Myometrial cell (primary cell): ENCODE measurements around the gene PTRH1. TPM values are rescaled to one million over a fixed set of nuclear protein-coding genes. Genes with fewer than 3 reads are reported as not detected.

ENCODE experiments used
- total RNA-seq: library from RNA; depleted of rRNA; stranded (reverse); fragments of >200 nt; gene quantifications from 2 replicates; pipeline ENCODE4 v1.2.3, GENCODE V29; 2015

Gene PTRH1
- 50.0 and 62.0 TPM in 2 replicates for total RNA-seq

GRCh38 chr9:127715470-127716337 lies at the start of gene PTRH1, which contains the start of gene TTC16:
Gene PTRH1 (minus strand): TSS chr9:127715663. CDS start chr9:127715639, 24 bp downstream.
Gene TTC16 (plus strand): TSS chr9:127716079. CDS start chr9:127716146, 67 bp downstream.

GRCh38 chr9:127734747-127735529 lies 19.5 kb upstream of the PTRH1 start, which contains the start of gene TOR2A:
Gene TOR2A (minus strand): TSS chr9:127735294. CDS start chr9:127735270, 24 bp downstream.

GRCh38 chr9:127706836-127707241 lies 8.6 kb downstream of the PTRH1 start, which contains the start of gene CFAP157:
Gene CFAP157 (plus strand): TSS chr9:127706988. CDS start chr9:127707032, 44 bp downstream.

Other genes with a start within 250 kb of the PTRH1 start
- 28.8 and 77.8 TPM in 2 replicates for gene STXBP1, start 103.4 kb downstream of the PTRH1 start, total RNA-seq
- gene CFAP157, start 8.7 kb downstream of the PTRH1 start, total RNA-seq = not detected in 2 replicates
- gene TTC16, start 416 bp upstream of the PTRH1 start, total RNA-seq = not detected in 2 replicates
- 16.0 and 23.4 TPM in 2 replicates for gene TOR2A, start 19.6 kb upstream of the PTRH1 start, total RNA-seq
- under 0.01 TPM in 1 of 2 replicates, not detected in the other for gene SH2D3C, start 63.0 kb upstream of the PTRH1 start, total RNA-seq
- gene CDK9, start 70.4 kb upstream of the PTRH1 start, total RNA-seq = 26.6 and 28.3 TPM in 2 replicates
- gene FPGS, start 87.2 kb upstream of the PTRH1 start, total RNA-seq = 47.0 and 71.2 TPM in 2 replicates
- gene ENG, start 139.0 kb upstream of the PTRH1 start, total RNA-seq = 54.2 and 57.7 TPM in 2 replicates
- gene AK1, start 162.0 kb upstream of the PTRH1 start, total RNA-seq = 72.5 and 135 TPM in 2 replicates
- 78.7 and 81.3 TPM in 2 replicates for gene ST6GALNAC6, start 183.9 kb upstream of the PTRH1 start, total RNA-seq
- 38.3 and 43.2 TPM in 2 replicates for gene ST6GALNAC4, start 201.4 kb upstream of the PTRH1 start, total RNA-seq
- gene PIP5KL1, start 215.1 kb upstream of the PTRH1 start, total RNA-seq = 0.71 and 1.2 TPM in 2 replicates
- 17.5 and 30.6 TPM in 2 replicates for gene DPM2, start 222.2 kb upstream of the PTRH1 start, total RNA-seq